A549 (cell line): Measurements from ENCODE around the gene NOS1.

ENCODE experiments used
- BHLHE40 ChIP-seq: IDR thresholded peaks from 2 replicates; pipeline ENCODE4 v1.6.1; 2012; ENCODE audit warnings: low read depth, low read length, inconsistent platforms
- CEBPB ChIP-seq, 2 experiments: fragments of >200 bp in 1 of 2; sonication (Bioruptor Twin) in 1 of 2; formaldehyde crosslinking in 1 of 2; IDR thresholded peaks; 2 replicates each; pipeline ENCODE4 v1.6.1; 2012 to 2016
- EP300 ChIP-seq, 2 experiments: fragments of >200 bp; sonication (Bioruptor Twin); formaldehyde crosslinking; IDR thresholded peaks; 2 replicates in 1 of 2; 3 replicates in 1 of 2; pipeline ENCODE4 v1.6.1; 2016 to 2017
- ESRRA ChIP-seq: fragments of 150-350 bp; IDR thresholded peaks from 2 replicates; pipeline ENCODE4 v1.6.1; 2014; ENCODE audit warnings: mild to moderate bottlenecking, low read length, borderline replicate concordance
- FOXS1 ChIP-seq: fragments of 250-450 bp; sonication (Bioruptor Pico); IDR thresholded peaks from 2 replicates; pipeline ENCODE4 v1.5.0; 2020; ENCODE audit warnings: mild to moderate bottlenecking, moderate library complexity
- MAFK ChIP-seq: fragments of 450-650 bp; IDR thresholded peaks from 2 replicates; pipeline ENCODE4 v1.6.1; 2014; ENCODE audit not compliant: partially characterized antibody
- MYC ChIP-seq: IDR thresholded peaks from 2 replicates; pipeline ENCODE4 v1.6.1; 2012; ENCODE audit warnings: mild to moderate bottlenecking, inconsistent platforms, low read length, improper control_type of control experiment, borderline replicate concordance
- POLR2A ChIP-seq: IDR thresholded peaks from 2 replicates; pipeline ENCODE4 v1.6.1; 2012; ENCODE audit warnings: mild to moderate bottlenecking, low read length
- RAD21 ChIP-seq, 2 experiments: fragments of >200 bp in 1 of 2; sonication (Bioruptor Twin) in 1 of 2; formaldehyde crosslinking in 1 of 2; IDR thresholded peaks in 1 of 2; conservative IDR thresholded peaks in 1 of 2; 2 replicates in 1 of 2; 3 replicates in 1 of 2; pipeline ENCODE4 v1.6.1; 2012 to 2018; ENCODE audit warnings: inconsistent platforms in 1 of 2
- TF ChIP-seq, protein P1 (sequence below): fragments of >200 bp; sonication (Bioruptor Twin); formaldehyde crosslinking; IDR thresholded peaks from 3 replicates; pipeline ENCODE4 v1.5.1; 2016
- TF ChIP-seq, protein P2 (sequence below): IDR thresholded peaks from 2 replicates; pipeline ENCODE4 v1.6.1; 2012
- TF ChIP-seq, protein P3 (sequence below): fragments of 250-450 bp; sonication (Bioruptor Pico); IDR thresholded peaks from 2 replicates; pipeline ENCODE4 v1.5.0; 2021; ENCODE audit warnings: mild to moderate bottlenecking, moderate library complexity, borderline replicate concordance
- TF ChIP-seq, protein P4 (sequence below): fragments of 200-600 bp; sonication (generic); IDR thresholded peaks from 2 replicates; pipeline ENCODE4 v1.6.1; 2016; ENCODE audit warnings: antibody characterized with exemption, mild to moderate bottlenecking, moderate library complexity

DNA sequence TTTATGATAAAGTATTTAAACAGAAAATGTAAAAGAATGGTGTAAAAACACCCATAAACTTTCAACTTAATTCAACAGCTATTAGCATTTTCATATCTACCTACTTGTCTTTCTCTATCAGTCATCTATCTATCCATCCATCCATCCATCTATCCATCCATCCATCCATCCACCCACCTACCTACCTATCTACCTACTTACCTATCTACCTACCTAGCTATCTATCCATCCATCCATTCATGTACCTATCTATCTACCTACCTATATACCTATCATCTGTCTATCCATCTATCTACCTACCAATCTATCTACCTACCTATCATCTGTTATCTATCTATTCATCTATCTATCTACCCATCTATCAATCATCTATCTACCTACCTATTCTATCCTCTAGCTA, 8.5 kb downstream of the NOS1 start:
- TF ChIP-seq POLR2A (no peak), CEBPB (IDR thresholded peaks at IDR 0.05) (no peak), EP300 (IDR thresholded peaks at IDR 0.05) (no peak), FOXS1 (no peak), RAD21 (conservative IDR thresholded peaks at IDR 0.05 in 1 of 2, IDR thresholded peaks at IDR 0.05 in 1 of 2) (no peak), MAFK (no peak), BHLHE40 (no peak), ESRRA (no peak), MYC (no peak)
- TF ChIP-seq, protein P1, sequence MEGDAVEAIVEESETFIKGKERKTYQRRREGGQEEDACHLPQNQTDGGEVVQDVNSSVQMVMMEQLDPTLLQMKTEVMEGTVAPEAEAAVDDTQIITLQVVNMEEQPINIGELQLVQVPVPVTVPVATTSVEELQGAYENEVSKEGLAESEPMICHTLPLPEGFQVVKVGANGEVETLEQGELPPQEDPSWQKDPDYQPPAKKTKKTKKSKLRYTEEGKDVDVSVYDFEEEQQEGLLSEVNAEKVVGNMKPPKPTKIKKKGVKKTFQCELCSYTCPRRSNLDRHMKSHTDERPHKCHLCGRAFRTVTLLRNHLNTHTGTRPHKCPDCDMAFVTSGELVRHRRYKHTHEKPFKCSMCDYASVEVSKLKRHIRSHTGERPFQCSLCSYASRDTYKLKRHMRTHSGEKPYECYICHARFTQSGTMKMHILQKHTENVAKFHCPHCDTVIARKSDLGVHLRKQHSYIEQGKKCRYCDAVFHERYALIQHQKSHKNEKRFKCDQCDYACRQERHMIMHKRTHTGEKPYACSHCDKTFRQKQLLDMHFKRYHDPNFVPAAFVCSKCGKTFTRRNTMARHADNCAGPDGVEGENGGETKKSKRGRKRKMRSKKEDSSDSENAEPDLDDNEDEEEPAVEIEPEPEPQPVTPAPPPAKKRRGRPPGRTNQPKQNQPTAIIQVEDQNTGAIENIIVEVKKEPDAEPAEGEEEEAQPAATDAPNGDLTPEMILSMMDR, result no peak
- TF ChIP-seq, protein P2, sequence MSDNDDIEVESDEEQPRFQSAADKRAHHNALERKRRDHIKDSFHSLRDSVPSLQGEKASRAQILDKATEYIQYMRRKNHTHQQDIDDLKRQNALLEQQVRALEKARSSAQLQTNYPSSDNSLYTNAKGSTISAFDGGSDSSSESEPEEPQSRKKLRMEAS, result no peak
- TF ChIP-seq, protein P3, sequence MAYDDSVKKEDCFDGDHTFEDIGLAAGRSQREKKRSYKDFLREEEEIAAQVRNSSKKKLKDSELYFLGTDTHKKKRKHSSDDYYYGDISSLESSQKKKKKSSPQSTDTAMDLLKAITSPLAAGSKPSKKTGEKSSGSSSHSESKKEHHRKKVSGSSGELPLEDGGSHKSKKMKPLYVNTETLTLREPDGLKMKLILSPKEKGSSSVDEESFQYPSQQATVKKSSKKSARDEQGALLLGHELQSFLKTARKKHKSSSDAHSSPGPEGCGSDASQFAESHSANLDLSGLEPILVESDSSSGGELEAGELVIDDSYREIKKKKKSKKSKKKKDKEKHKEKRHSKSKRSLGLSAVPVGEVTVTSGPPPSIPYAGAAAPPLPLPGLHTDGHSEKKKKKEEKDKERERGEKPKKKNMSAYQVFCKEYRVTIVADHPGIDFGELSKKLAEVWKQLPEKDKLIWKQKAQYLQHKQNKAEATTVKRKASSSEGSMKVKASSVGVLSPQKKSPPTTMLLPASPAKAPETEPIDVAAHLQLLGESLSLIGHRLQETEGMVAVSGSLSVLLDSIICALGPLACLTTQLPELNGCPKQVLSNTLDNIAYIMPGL (CRISPR knock-in tag), result no peak
- TF ChIP-seq, protein P4, sequence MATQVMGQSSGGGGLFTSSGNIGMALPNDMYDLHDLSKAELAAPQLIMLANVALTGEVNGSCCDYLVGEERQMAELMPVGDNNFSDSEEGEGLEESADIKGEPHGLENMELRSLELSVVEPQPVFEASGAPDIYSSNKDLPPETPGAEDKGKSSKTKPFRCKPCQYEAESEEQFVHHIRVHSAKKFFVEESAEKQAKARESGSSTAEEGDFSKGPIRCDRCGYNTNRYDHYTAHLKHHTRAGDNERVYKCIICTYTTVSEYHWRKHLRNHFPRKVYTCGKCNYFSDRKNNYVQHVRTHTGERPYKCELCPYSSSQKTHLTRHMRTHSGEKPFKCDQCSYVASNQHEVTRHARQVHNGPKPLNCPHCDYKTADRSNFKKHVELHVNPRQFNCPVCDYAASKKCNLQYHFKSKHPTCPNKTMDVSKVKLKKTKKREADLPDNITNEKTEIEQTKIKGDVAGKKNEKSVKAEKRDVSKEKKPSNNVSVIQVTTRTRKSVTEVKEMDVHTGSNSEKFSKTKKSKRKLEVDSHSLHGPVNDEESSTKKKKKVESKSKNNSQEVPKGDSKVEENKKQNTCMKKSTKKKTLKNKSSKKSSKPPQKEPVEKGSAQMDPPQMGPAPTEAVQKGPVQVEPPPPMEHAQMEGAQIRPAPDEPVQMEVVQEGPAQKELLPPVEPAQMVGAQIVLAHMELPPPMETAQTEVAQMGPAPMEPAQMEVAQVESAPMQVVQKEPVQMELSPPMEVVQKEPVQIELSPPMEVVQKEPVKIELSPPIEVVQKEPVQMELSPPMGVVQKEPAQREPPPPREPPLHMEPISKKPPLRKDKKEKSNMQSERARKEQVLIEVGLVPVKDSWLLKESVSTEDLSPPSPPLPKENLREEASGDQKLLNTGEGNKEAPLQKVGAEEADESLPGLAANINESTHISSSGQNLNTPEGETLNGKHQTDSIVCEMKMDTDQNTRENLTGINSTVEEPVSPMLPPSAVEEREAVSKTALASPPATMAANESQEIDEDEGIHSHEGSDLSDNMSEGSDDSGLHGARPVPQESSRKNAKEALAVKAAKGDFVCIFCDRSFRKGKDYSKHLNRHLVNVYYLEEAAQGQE, result no peak
